Mammary epithelial cell (primary cell): ENCODE results near the gene ZMYND12.
"Not testable (repeated sequence)": the region's sequence is repeated elsewhere in the genome, so short reads cannot be mapped to it uniquely, and the experiment has no call there.

Experiments
- EZH2 ChIP-seq: IDR thresholded peaks from 2 replicates; pipeline ENCODE4 v1.6.1; 2012; ENCODE audit warnings: low read length, inconsistent platforms, borderline replicate concordance
- TF ChIP-seq, protein P1 (sequence below), 2 donors: IDR thresholded peaks in 1 of 2; conservative IDR thresholded peaks in 1 of 2; 2 replicates each; pipeline ENCODE4 v1.5.1; 2011 to 2012; ENCODE audit warnings: inconsistent platforms in 2 of 2, low read length in 2 of 2, mild to moderate bottlenecking in 2 of 2, control low read depth in 1 of 2, low read depth in 1 of 2; ENCODE audit not compliant: insufficient read depth in 1 of 2; ENCODE audit errors: extremely low read depth in 1 of 2

DNA sequence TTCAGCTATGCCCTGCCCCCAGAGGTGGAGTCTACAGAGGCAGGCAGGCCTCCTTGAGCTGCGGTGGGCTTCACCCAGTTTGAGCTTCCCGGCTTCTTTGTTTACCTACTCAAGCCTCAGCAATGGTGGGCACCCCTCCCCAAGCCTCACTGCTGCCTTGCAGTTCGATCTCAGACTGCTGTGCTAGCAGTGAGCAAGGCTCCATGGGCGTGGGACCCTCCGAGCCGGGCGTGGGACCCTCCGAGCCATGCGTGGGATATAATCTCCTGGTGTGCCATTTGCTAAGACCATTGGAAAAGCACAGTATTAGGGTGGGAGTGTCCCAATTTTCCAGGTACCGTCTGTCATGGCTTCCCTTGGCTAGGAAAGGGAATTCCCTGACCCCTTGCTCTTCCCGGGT, 46.2 kb upstream of the ZMYND12 start:
- TF ChIP-seq, protein P1, sequence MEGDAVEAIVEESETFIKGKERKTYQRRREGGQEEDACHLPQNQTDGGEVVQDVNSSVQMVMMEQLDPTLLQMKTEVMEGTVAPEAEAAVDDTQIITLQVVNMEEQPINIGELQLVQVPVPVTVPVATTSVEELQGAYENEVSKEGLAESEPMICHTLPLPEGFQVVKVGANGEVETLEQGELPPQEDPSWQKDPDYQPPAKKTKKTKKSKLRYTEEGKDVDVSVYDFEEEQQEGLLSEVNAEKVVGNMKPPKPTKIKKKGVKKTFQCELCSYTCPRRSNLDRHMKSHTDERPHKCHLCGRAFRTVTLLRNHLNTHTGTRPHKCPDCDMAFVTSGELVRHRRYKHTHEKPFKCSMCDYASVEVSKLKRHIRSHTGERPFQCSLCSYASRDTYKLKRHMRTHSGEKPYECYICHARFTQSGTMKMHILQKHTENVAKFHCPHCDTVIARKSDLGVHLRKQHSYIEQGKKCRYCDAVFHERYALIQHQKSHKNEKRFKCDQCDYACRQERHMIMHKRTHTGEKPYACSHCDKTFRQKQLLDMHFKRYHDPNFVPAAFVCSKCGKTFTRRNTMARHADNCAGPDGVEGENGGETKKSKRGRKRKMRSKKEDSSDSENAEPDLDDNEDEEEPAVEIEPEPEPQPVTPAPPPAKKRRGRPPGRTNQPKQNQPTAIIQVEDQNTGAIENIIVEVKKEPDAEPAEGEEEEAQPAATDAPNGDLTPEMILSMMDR (conservative IDR thresholded peaks at IDR 0.05 in 1 of 2, IDR thresholded peaks at IDR 0.05 in 1 of 2; ENCODE audit: extremely low read depth in 1 of 2, insufficient read depth in 1 of 2, low read depth in 1 of 2, low read length in 2 of 2): not testable (repeated sequence)
- not testable (repeated sequence) for TF ChIP-seq EZH2
